Gastroesophageal sphincter (tissue), 4 donors: ENCODE measurements around the gene HSPA12B. TPM values are rescaled to one million over a fixed set of nuclear protein-coding genes. Genes with fewer than 3 reads are reported as not detected.

Experiments
- ATAC-seq: fragments of 150-250 bp; one replicate; pipeline ENCODE4 v1.9.1; 2016; ENCODE audit warnings: mild to moderate bottlenecking, moderate library complexity
- H3K27ac ChIP-seq, 4 donors: fragments of 200-600 bp; sonication (generic) in 3 of 4; 1 replicate in 3 of 4; 2 replicates in 1 of 4; pipeline ENCODE4 v1.5.1; 2016 to 2019
- H3K27me3 ChIP-seq: fragments of 200-600 bp; sonication (generic); one replicate; pipeline ENCODE4 v1.5.1; 2019
- H3K36me3 ChIP-seq, 2 donors: fragments of 200-600 bp; sonication (generic); one replicate each; pipeline ENCODE4 v1.5.1; 2019; ENCODE audit warnings: control low read depth in 1 of 2
- H3K4me1 ChIP-seq, 3 donors: fragments of 200-600 bp; sonication (generic); 1 replicate in 2 of 3; 2 replicates in 1 of 3; pipeline ENCODE4 v1.5.1; 2016 to 2019; ENCODE audit warnings: control low read depth in 2 of 3
- H3K4me3 ChIP-seq, 2 donors: fragments of 200-600 bp; sonication (generic); one replicate each; pipeline ENCODE4 v1.5.1; 2019; ENCODE audit warnings: mild to moderate bottlenecking in 1 of 2, moderate library complexity in 1 of 2
- H3K9me3 ChIP-seq, 3 donors: fragments of 200-600 bp; sonication (generic); one replicate each; pipeline ENCODE4 v1.5.1; 2017 to 2019; ENCODE audit warnings: control low read depth in 2 of 3
- EP300 ChIP-seq: sonication (generic); formaldehyde crosslinking; IDR thresholded peaks from one replicate; pipeline ENCODE4 v1.6.1; 2017; ENCODE audit warnings: antibody characterized with exemption, mild to moderate bottlenecking
- POLR2A ChIP-seq, 2 donors: fragments of 450-650 bp; IDR thresholded peaks; one replicate each; pipeline ENCODE4 v1.6.1; 2017; ENCODE audit warnings: antibody characterized with exemption in 2 of 2, mild to moderate bottlenecking in 2 of 2, moderate library complexity in 1 of 2
- POLR2AphosphoS5 ChIP-seq: sonication (generic); formaldehyde crosslinking; IDR thresholded peaks from one replicate; pipeline ENCODE4 v1.6.1; 2017; ENCODE audit warnings: antibody characterized with exemption
- WGBS, 2 donors: methylation state at CpG; one replicate each; pipeline ENCODE4 v1.1.5; 2018; ENCODE audit warnings: low coverage in 1 of 2; 5-methylcytosine and 5-hydroxymethylcytosine counted together
- total RNA-seq, 4 donors: library from RNA; depleted of rRNA; stranded (reverse); fragments of >200 nt; gene quantifications; one replicate each; pipeline ENCODE4 v1.1.0, GENCODE V29; 2016
- TF ChIP-seq, protein P1 (sequence below), 4 experiments: fragments of 200-600 bp in 2 of 4; fragments of 450-650 bp in 2 of 4; sonication (generic) in 1 of 4; IDR thresholded peaks; one replicate each; pipeline ENCODE4 v1.5.1; 2017 to 2019; ENCODE audit warnings: antibody characterized with exemption in 4 of 4, mild to moderate bottlenecking in 2 of 4, moderate library complexity in 2 of 4

The HSPA12B gene
- total RNA-seq, 4 donors from 2014 or later, result 9.6 to 19.3 (median 14.4) TPM

- Histone ChIP-seq H3K36me3 (no peaks in the 10 kb centered on the region), H3K27ac (peak overlapping the region in 3 of 4 donors; percentile 72 to 80 (median 77)), H3K27me3 (peaks cover 55% of the 10 kb centered on the region), H3K4me3 (peak overlapping the region; percentile 28 to 53), H3K4me1 (peaks cover 0 to 31% (median 11%) of the 10 kb centered on the region in 3 donors), H3K9me3 (no peaks in the 10 kb centered on the region)
- TF ChIP-seq POLR2AphosphoS5 (no peak), POLR2A (IDR thresholded peaks at IDR 0.05) (no peak)
- TF ChIP-seq, protein P1, sequence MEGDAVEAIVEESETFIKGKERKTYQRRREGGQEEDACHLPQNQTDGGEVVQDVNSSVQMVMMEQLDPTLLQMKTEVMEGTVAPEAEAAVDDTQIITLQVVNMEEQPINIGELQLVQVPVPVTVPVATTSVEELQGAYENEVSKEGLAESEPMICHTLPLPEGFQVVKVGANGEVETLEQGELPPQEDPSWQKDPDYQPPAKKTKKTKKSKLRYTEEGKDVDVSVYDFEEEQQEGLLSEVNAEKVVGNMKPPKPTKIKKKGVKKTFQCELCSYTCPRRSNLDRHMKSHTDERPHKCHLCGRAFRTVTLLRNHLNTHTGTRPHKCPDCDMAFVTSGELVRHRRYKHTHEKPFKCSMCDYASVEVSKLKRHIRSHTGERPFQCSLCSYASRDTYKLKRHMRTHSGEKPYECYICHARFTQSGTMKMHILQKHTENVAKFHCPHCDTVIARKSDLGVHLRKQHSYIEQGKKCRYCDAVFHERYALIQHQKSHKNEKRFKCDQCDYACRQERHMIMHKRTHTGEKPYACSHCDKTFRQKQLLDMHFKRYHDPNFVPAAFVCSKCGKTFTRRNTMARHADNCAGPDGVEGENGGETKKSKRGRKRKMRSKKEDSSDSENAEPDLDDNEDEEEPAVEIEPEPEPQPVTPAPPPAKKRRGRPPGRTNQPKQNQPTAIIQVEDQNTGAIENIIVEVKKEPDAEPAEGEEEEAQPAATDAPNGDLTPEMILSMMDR (IDR thresholded peaks at IDR 0.05), result no peak
- WGBS, 2 donors, result 80% methylated on average over 2 of the region's 20 CpGs; no CpG with 5 or more reads in 1 of the 2 donors
- ATAC-seq, result no peak
These were observed 872 bp downstream of the HSPA12B start for GRCh38 chr20:3733119-3733995.

DNA sequence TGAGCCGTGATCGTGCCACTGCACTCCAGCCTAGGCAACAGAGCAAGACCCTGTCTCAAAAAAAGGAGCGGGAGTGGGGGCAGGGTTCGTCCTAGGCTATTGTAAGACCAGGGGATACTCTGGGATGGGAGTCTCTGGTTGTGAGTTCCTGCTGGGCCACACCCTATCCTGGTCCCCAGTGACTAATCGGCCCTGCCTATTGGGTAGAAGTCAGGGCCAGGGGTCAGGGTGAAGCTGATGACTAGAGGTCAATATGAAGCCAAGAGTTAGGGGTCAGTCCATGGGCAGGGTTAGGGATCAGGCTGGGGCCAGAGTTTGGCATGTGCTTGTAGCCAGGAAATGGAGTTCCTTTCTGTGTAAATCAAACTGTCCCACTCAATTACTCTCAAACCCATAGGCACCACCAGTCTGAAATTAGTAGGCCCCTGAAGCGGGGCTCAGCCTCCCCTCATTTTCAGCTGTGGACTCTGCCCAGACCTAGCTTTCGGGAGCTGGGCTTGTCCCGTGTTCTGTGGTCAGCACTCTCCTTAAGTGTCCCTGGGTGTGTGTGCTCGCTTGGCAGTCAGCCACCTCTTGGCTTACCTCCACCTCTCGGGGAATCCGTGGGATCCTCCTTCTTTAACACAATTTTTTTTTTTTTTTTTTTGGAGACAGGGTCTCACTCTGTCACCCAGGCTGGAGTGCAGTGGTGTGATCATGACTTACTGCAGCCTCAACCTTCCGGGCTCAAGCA lies 1.8 kb downstream of the HSPA12B start:
- peaks cover 0 to 29% (median 5%) of the 10 kb centered on the region in 3 donors for H3K4me1 ChIP-seq
- peak overlapping the region in 3 of 4 donors; percentile 72 to 80 (median 77) for H3K27ac ChIP-seq
- peak overlapping the region in 1 of 2 donors; percentile 53 for H3K4me3 ChIP-seq
- TF ChIP-seq, protein P1 (IDR thresholded peaks at IDR 0.05), result no peak
- TF ChIP-seq POLR2AphosphoS5 (no peak), POLR2A (IDR thresholded peaks at IDR 0.05) (no peak), EP300 (no peak)
- WGBS, 2 donors, result 30% methylated on average over 6 to 9 of the region's 12 CpGs
- ATAC-seq, result peak; percentile 40
- H3K36me3 ChIP-seq, result no peaks in the 10 kb centered on the region
- H3K9me3 ChIP-seq, result no peaks in the 10 kb centered on the region
- peaks cover 46% of the 10 kb centered on the region for H3K27me3 ChIP-seq

DNA sequence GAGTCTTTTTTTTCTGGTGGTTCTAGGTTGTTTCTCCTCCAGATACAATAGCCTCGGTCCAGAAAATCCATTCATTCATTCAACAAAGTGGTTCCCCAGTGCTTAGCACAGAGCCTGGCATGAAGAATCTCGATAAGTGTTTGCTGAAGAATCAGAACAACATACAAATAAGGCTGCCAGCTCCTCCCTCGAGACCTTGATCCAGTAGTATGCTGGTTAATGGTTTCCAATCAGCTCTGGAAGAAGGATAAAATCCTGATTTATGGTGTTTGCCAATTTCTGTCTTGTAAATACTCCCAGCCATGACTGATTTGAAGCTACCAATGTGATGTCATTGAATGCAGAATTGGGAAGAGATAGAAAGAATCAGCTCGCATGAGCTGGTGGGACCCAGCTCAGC lies 3.3 kb downstream of the HSPA12B start:
- TF ChIP-seq, protein P1 (IDR thresholded peaks at IDR 0.05), result no peak
- TF ChIP-seq EP300 (no peak), POLR2AphosphoS5 (no peak), POLR2A (IDR thresholded peaks at IDR 0.05) (no peak)
- H3K9me3 ChIP-seq, result no peaks in the 10 kb centered on the region
- no peak overlapping the region for H3K4me3 ChIP-seq
- H3K27me3 ChIP-seq, result peaks cover 32% of the 10 kb centered on the region
- no peak overlapping the region for H3K27ac ChIP-seq
- ATAC-seq, result no peak
- no peaks in the 10 kb centered on the region for H3K36me3 ChIP-seq
- H3K4me1 ChIP-seq, result peaks cover 0 to 36% (median 5%) of the 10 kb centered on the region in 3 donors
- WGBS, 2 donors, result 77 to 86% methylated on average over 1 to 3 of the region's 4 CpGs

DNA sequence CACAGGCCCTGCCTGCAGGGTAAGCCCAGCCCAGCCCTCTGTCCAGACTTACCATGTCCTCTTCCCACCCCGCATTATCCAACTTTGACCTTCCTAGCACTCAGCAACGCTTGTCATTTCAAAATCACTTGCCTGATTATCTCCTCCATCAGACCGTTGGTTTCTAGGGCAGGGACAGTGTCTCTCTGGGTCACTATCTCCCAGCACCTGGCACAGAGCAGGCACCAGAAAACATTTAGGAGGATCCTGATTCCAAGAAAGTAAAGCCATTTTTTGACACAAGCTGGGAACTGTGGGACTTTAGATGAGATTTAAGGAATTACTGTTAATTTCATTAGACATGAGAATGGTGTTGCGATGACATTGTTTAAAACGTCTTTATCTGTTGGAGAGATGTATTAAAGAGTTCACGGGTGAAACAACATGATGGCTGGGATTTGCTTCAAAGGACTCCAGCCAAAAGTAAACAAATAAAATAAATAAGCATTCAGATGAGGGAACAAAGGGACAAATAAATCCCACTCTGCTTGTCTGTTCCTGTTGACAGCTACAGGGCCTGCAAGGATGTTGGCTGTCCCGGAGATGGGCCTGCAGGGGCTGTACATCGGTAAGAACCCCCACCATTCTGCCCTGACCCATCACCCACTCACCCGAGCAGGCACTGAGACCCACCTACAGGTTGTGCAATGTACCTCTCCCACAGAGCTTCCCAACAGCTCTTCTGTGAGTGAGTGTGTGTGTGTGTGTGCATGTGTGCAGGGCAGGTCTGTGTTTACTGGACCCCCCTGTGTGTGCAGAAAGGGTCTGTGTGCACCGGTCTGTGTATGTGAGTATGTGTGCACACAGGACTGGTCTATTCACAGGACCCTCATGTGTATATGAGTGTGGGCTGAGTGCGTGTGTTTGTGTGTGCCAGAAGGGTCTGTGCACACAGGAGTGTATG lies 5.9 kb downstream of the HSPA12B start:
- H3K9me3 ChIP-seq, result no peaks in the 10 kb centered on the region
- no peak for TF ChIP-seq POLR2A (IDR thresholded peaks at IDR 0.05)
- TF ChIP-seq, protein P1 (IDR thresholded peaks at IDR 0.05), result no peak
- TF ChIP-seq EP300, result no peak
- TF ChIP-seq POLR2AphosphoS5, result no peak
- WGBS, 2 donors, result 49 to 58% methylated on average over 6 to 10 of the region's 11 CpGs
- no peak overlapping the region for H3K27ac ChIP-seq
- ATAC-seq, result no peak
- peaks cover 12% of the 10 kb centered on the region for H3K27me3 ChIP-seq
- peaks cover 0 to 30% (median 0%) of the 10 kb centered on the region in 3 donors for H3K4me1 ChIP-seq
- no peak overlapping the region for H3K4me3 ChIP-seq
- no peaks in the 10 kb centered on the region for H3K36me3 ChIP-seq
